GM23338 (cell line): Measurements from ENCODE around the gene SEC14L6. TPM values are rescaled to one million over a fixed set of nuclear protein-coding genes. Genes with fewer than 3 reads are reported as not detected.

Source experiments
- ATAC-seq: fragments of 200-7000 bp; cut with Tn5 transposase; 3 replicates; pipeline ENCODE4 v1.9.1; 2020
- DNase-seq: peaks from one replicate; pipeline ENCODE4 v3.0.0-alpha.2; 2015; ENCODE audit warnings: low spot score
- H2AFZ ChIP-seq: fragments of 200-600 bp; sonication (generic); 2 replicates; pipeline ENCODE4 v1.8.0; 2016; ENCODE audit warnings: antibody characterized with exemption, mild to moderate bottlenecking, moderate library complexity
- H3F3A ChIP-seq: fragments of 200-600 bp; sonication (generic); replicated peaks from 2 replicates; pipeline ENCODE4 v1.8.0; 2017; ENCODE audit warnings: antibody characterized with exemption, mixed run types, low read depth
- H3K27ac ChIP-seq: fragments of 200-600 bp; sonication (generic); 2 replicates; pipeline ENCODE4 v1.6.1; 2016; ENCODE audit warnings: low read depth
- H3K27me3 ChIP-seq: fragments of 200-600 bp; sonication (generic); 2 replicates; pipeline ENCODE4 v1.8.0; 2016; ENCODE audit warnings: mild to moderate bottlenecking, mixed run types, moderate library complexity; ENCODE audit not compliant: insufficient read depth
- H3K36me3 ChIP-seq: fragments of 200-600 bp; sonication (generic); 2 replicates; pipeline ENCODE4 v1.8.0; 2016; ENCODE audit warnings: mild to moderate bottlenecking; ENCODE audit not compliant: insufficient read depth
- H3K4me1 ChIP-seq: fragments of 200-600 bp; sonication (generic); 2 replicates; pipeline ENCODE4 v1.8.0; 2016; ENCODE audit warnings: mild to moderate bottlenecking, moderate library complexity; ENCODE audit not compliant: insufficient read depth
- H3K4me2 ChIP-seq: fragments of 200-600 bp; sonication (generic); 2 replicates; pipeline ENCODE4 v1.7.1; 2017; ENCODE audit warnings: mixed run types
- H3K4me3 ChIP-seq: fragments of 200-600 bp; sonication (generic); 2 replicates; pipeline ENCODE4 v1.6.1; 2016; ENCODE audit warnings: mixed run types
- H3K79me2 ChIP-seq: fragments of 200-600 bp; sonication (generic); replicated peaks from 2 replicates; pipeline ENCODE4 v1.8.0; 2017; ENCODE audit warnings: mild to moderate bottlenecking; ENCODE audit not compliant: insufficient read depth
- H3K9me2 ChIP-seq: fragments of 200-600 bp; sonication (generic); 2 replicates; pipeline ENCODE4 v1.8.0; 2017; ENCODE audit not compliant: insufficient read depth
- H4K20me1 ChIP-seq: fragments of 200-600 bp; sonication (generic); replicated peaks from 2 replicates; pipeline ENCODE4 v1.8.0; 2017; ENCODE audit warnings: mild to moderate bottlenecking; ENCODE audit not compliant: insufficient read depth
- H3K27ac Mint-ChIP-seq: 2 replicates; pipeline ENCODE4 v1.8.0; 2020; ENCODE audit warnings: inconsistent platforms, mild to moderate bottlenecking, moderate library complexity, mixed read lengths
- H3K27me3 Mint-ChIP-seq: 3 replicates; pipeline ENCODE4 v1.8.0; 2022; ENCODE audit warnings: low read depth, mild to moderate bottlenecking, moderate library complexity, mixed read lengths, inconsistent platforms; ENCODE audit not compliant: insufficient read depth, poor library complexity
- H3K36me3 Mint-ChIP-seq: 3 replicates; pipeline ENCODE4 v1.8.0; 2021; ENCODE audit warnings: low read depth, mild to moderate bottlenecking, inconsistent platforms, moderate library complexity, mixed read lengths
- H3K4me1 Mint-ChIP-seq: 3 replicates; pipeline ENCODE4 v1.8.0; 2020; ENCODE audit warnings: mild to moderate bottlenecking, inconsistent platforms, mixed read lengths
- H3K4me3 Mint-ChIP-seq: 3 replicates; pipeline ENCODE4 v1.8.0; 2021; ENCODE audit warnings: moderate library complexity, mild to moderate bottlenecking, inconsistent platforms, mixed read lengths
- H3K9me3 Mint-ChIP-seq: 3 replicates; pipeline ENCODE4 v1.8.0; 2020; ENCODE audit warnings: moderate library complexity, mild to moderate bottlenecking, inconsistent platforms, mixed read lengths
- CREB1 ChIP-seq: fragments of 250-450 bp; sonication (Bioruptor Pico); IDR thresholded peaks from 2 replicates; pipeline ENCODE4 v1.5.0; 2020; ENCODE audit warnings: low read depth, mild to moderate bottlenecking, moderate library complexity
- CTCF ChIP-seq, 2 experiments: fragments of 200-600 bp in 1 of 2; sonication (generic) in 1 of 2; conservative IDR thresholded peaks; 2 replicates each; pipeline versions ENCODE4 v1.5.1 to v1.6.1; 2016 to 2017; ENCODE audit warnings: antibody characterized with exemption in 2 of 2, low read depth in 2 of 2, mild to moderate bottlenecking in 2 of 2, moderate library complexity in 1 of 2
- EZH2 ChIP-seq: fragments of 200-600 bp; sonication (generic); IDR thresholded peaks from one replicate; pipeline ENCODE4 v1.8.0; 2017; ENCODE audit warnings: antibody characterized with exemption, mild to moderate bottlenecking, low read depth; ENCODE audit not compliant: unreplicated experiment
- EZH2phosphoT487 ChIP-seq: fragments of 200-600 bp; sonication (generic); IDR thresholded peaks from one replicate; pipeline ENCODE4 v1.8.1; 2018; ENCODE audit warnings: antibody characterized with exemption; ENCODE audit not compliant: unreplicated experiment
- JUNB ChIP-seq: IDR thresholded peaks from one replicate; pipeline ENCODE4 v1.6.1; 2016; ENCODE audit warnings: antibody characterized with exemption; ENCODE audit not compliant: unreplicated experiment
- NANOG ChIP-seq: IDR thresholded peaks from 2 replicates; pipeline ENCODE4 v1.6.1; 2016; ENCODE audit warnings: antibody characterized with exemption, borderline replicate concordance
- POLR2AphosphoS5 ChIP-seq: IDR thresholded peaks from 2 replicates; pipeline ENCODE4 v1.6.1; 2016; ENCODE audit warnings: antibody characterized with exemption, low read depth
- STAT1 ChIP-seq: IDR thresholded peaks from one replicate; pipeline ENCODE4 v1.6.1; 2016; ENCODE audit warnings: antibody characterized with exemption; ENCODE audit not compliant: unreplicated experiment
- ZNF114 ChIP-seq: fragments of 250-450 bp; sonication (Bioruptor Pico); IDR thresholded peaks from 2 replicates; pipeline ENCODE4 v1.5.0; 2020; ENCODE audit warnings: mild to moderate bottlenecking, moderate library complexity
- ZNF331 ChIP-seq: fragments of 250-450 bp; sonication (Bioruptor Pico); IDR thresholded peaks from 2 replicates; pipeline ENCODE4 v1.5.0; 2020; ENCODE audit warnings: low read depth, mild to moderate bottlenecking, moderate library complexity
- polyA plus RNA-seq: library from polyadenylated mRNA; unstranded; fragments of >200 nt; fragmentation: Nextera tagmentation; extraction: Ambion mirVana; gene quantifications from 2 replicates; pipeline ENCODE4 v1.2.1, GENCODE V29; 2016
- total RNA-seq: library from RNA; depleted of rRNA; stranded (reverse); fragments of >200 nt; shearing (Covaris generic); gene quantifications from 2 replicates; pipeline ENCODE4 v1.2.3, GENCODE V29; 2014
- TF ChIP-seq, protein P1 (sequence below): IDR thresholded peaks from one replicate; pipeline ENCODE4 v1.6.1; 2018; ENCODE audit warnings: antibody characterized with exemption; ENCODE audit not compliant: unreplicated experiment
- TF ChIP-seq, protein P2 (sequence below): fragments of 250-450 bp; sonication (Bioruptor Pico); IDR thresholded peaks from 2 replicates; pipeline ENCODE4 v1.5.0; 2020; ENCODE audit warnings: mild to moderate bottlenecking, moderate library complexity
- TF ChIP-seq, protein P3 (sequence below): IDR thresholded peaks from 2 replicates; pipeline ENCODE4 v1.6.1; 2016; ENCODE audit warnings: antibody characterized with exemption

Gene SEC14L6
- total and polyA plus RNA-seq, 2 experiments from 2014 or later = 0.84 to 2.1 TPM

- DNase-seq (no peak), ATAC-seq (no peak)
- Mint-ChIP-seq H3K9me3 (peaks cover 6% of the 10 kb centered on the region; the same call in 1 of the 3 replicates), H3K36me3 (no peaks in the 10 kb centered on the region), H3K27me3 (peaks cover 9% of the 10 kb centered on the region), H3K4me1 (no peaks in the 10 kb centered on the region), H3K27ac (no peak overlapping the region), H3K4me3 (no peak overlapping the region)
- Histone ChIP-seq H3K79me2 (no peaks in the 10 kb centered on the region), H3K27me3 (0 out of 2 replicates have a peak, but pooled peaks cover 6% of the 10 kb centered on the region), H3K36me3 (no peaks in the 10 kb centered on the region), H3K4me1 (no peaks in the 10 kb centered on the region), H3K4me2 (no peak overlapping the region), H3K9me2 (no peaks in the 10 kb centered on the region), H3F3A (no peaks in the 10 kb centered on the region), H3K27ac (no peak overlapping the region), H3K4me3 (no peak overlapping the region), H4K20me1 (no peaks in the 10 kb centered on the region), H2AFZ (no peak overlapping the region)
- TF ChIP-seq ZNF114 (no peak), EZH2phosphoT487 (no peak), POLR2AphosphoS5 (no peak), ZNF331 (CRISPR knock-in tag) (no peak), CTCF (conservative IDR thresholded peaks at IDR 0.05; ENCODE audit: low read depth in 2 of 2) (no peak), JUNB (no peak), CREB1 (CRISPR knock-in tag) (no peak), STAT1 (no peak), NANOG (no peak), EZH2 (no peak)
- TF ChIP-seq, protein P1, sequence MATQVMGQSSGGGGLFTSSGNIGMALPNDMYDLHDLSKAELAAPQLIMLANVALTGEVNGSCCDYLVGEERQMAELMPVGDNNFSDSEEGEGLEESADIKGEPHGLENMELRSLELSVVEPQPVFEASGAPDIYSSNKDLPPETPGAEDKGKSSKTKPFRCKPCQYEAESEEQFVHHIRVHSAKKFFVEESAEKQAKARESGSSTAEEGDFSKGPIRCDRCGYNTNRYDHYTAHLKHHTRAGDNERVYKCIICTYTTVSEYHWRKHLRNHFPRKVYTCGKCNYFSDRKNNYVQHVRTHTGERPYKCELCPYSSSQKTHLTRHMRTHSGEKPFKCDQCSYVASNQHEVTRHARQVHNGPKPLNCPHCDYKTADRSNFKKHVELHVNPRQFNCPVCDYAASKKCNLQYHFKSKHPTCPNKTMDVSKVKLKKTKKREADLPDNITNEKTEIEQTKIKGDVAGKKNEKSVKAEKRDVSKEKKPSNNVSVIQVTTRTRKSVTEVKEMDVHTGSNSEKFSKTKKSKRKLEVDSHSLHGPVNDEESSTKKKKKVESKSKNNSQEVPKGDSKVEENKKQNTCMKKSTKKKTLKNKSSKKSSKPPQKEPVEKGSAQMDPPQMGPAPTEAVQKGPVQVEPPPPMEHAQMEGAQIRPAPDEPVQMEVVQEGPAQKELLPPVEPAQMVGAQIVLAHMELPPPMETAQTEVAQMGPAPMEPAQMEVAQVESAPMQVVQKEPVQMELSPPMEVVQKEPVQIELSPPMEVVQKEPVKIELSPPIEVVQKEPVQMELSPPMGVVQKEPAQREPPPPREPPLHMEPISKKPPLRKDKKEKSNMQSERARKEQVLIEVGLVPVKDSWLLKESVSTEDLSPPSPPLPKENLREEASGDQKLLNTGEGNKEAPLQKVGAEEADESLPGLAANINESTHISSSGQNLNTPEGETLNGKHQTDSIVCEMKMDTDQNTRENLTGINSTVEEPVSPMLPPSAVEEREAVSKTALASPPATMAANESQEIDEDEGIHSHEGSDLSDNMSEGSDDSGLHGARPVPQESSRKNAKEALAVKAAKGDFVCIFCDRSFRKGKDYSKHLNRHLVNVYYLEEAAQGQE = no peak
- TF ChIP-seq, protein P2, sequence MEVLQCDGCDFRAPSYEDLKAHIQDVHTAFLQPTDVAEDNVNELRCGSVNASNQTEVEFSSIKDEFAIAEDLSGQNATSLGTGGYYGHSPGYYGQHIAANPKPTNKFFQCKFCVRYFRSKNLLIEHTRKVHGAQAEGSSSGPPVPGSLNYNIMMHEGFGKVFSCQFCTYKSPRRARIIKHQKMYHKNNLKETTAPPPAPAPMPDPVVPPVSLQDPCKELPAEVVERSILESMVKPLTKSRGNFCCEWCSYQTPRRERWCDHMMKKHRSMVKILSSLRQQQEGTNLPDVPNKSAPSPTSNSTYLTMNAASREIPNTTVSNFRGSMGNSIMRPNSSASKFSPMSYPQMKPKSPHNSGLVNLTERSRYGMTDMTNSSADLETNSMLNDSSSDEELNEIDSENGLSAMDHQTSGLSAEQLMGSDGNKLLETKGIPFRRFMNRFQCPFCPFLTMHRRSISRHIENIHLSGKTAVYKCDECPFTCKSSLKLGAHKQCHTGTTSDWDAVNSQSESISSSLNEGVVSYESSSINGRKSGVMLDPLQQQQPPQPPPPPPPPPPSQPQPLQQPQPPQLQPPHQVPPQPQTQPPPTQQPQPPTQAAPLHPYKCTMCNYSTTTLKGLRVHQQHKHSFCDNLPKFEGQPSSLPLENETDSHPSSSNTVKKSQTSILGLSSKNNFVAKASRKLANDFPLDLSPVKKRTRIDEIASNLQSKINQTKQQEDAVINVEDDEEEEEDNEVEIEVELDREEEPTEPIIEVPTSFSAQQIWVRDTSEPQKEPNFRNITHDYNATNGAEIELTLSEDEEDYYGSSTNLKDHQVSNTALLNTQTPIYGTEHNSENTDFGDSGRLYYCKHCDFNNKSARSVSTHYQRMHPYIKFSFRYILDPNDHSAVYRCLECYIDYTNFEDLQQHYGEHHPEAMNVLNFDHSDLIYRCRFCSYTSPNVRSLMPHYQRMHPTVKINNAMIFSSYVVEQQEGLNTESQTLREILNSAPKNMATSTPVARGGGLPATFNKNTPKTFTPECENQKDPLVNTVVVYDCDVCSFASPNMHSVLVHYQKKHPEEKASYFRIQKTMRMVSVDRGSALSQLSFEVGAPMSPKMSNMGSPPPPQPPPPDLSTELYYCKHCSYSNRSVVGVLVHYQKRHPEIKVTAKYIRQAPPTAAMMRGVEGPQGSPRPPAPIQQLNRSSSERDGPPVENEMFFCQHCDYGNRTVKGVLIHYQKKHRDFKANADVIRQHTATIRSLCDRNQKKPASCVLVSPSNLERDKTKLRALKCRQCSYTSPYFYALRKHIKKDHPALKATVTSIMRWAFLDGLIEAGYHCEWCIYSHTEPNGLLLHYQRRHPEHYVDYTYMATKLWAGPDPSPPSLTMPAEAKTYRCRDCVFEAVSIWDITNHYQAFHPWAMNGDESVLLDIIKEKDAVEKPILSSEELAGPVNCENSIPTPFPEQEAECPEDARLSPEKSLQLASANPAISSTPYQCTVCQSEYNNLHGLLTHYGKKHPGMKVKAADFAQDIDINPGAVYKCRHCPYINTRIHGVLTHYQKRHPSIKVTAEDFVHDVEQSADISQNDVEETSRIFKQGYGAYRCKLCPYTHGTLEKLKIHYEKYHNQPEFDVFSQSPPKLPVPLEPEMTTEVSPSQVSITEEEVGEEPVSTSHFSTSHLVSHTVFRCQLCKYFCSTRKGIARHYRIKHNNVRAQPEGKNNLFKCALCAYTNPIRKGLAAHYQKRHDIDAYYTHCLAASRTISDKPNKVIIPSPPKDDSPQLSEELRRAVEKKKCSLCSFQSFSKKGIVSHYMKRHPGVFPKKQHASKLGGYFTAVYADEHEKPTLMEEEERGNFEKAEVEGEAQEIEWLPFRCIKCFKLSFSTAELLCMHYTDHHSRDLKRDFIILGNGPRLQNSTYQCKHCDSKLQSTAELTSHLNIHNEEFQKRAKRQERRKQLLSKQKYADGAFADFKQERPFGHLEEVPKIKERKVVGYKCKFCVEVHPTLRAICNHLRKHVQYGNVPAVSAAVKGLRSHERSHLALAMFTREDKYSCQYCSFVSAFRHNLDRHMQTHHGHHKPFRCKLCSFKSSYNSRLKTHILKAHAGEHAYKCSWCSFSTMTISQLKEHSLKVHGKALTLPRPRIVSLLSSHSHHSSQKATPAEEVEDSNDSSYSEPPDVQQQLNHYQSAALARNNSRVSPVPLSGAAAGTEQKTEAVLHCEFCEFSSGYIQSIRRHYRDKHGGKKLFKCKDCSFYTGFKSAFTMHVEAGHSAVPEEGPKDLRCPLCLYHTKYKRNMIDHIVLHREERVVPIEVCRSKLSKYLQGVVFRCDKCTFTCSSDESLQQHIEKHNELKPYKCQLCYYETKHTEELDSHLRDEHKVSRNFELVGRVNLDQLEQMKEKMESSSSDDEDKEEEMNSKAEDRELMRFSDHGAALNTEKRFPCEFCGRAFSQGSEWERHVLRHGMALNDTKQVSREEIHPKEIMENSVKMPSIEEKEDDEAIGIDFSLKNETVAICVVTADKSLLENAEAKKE (CRISPR knock-in tag) = no peak
- TF ChIP-seq, protein P3, sequence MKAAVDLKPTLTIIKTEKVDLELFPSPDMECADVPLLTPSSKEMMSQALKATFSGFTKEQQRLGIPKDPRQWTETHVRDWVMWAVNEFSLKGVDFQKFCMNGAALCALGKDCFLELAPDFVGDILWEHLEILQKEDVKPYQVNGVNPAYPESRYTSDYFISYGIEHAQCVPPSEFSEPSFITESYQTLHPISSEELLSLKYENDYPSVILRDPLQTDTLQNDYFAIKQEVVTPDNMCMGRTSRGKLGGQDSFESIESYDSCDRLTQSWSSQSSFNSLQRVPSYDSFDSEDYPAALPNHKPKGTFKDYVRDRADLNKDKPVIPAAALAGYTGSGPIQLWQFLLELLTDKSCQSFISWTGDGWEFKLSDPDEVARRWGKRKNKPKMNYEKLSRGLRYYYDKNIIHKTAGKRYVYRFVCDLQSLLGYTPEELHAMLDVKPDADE = no peak
Observed at GRCh38 chr22:30507670-30508069, 38.9 kb downstream of the SEC14L6 start.
